NCI-H774 (cell line): Measurements from ENCODE around the gene NGLY1.

Experiments
- DNase-seq: peaks from one replicate; lab custom pipeline; 2025; lab: John Stamatoyannopoulos, UW

Gene NGLY1

GRCh38 chr3:25782938-25783660 is at the start of gene NGLY1:
Gene NGLY1 (minus strand): TSS chr3:25783443. CDS start chr3:25783390, 53 bp downstream.
- DNase-seq, result peak; percentile 76

DNA sequence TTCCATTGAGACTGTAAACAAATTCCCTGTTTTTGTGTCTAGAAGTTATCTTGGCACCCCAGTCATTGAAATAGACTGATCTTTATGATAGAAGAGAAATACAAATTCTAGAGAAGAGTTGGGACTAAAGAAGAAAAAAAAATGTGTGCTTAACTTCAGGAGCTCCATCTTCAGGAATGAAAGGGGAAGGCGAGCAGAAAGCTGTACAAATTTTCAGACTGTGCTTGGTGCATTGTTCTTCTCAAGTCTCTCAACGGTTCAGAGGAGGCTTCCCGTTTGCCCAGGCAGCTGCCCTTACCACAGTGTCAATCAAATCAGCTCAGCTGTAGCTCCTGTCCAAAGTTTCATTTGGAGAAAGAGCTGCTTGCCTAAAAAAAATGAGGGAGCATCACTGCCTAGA is 48.3 kb upstream of the NGLY1 start:
- DNase-seq, result no peak

DNA sequence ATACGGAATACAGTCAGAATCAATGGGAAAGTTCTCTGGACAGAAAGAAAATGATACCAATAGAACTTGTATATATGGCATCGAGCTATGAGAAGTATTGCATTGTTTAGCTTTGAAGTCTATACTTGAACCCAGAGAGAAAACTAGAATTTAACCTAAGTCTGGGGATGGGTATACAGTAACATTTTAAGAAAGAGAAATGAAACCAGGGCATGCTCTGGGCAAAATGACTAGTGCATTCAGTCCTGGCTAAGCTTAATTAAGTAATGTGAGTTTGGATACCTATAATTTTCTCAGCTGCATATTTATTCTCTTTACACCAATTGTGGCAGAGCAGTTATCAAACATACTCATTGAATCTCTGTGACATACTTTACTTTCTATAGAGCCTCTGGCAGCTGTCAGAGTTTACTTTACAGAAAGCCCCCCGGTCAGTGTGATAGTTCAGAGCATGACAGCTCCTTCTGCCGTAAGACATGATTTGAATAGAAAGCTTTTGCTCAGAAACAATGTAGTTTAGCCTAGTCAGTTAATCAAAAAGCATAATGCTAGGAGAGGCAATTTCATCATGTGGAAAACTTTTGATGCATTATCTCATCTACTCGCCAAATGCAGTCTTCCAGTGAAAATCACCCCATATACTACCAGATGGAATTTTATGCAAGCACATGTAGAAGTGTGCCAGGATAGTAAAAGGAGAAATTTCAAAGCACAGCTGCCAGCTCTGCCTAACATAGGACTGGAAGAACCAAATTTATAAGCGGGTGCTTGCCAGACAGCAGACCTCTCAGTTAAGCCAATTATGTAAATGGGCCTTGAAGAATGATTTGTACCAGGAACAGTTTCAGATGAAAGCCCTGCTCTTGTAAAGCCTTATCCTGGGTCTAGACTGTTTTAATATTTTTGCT is 47.4 kb upstream of the NGLY1 start:
- DNase-seq, result no peak

DNA sequence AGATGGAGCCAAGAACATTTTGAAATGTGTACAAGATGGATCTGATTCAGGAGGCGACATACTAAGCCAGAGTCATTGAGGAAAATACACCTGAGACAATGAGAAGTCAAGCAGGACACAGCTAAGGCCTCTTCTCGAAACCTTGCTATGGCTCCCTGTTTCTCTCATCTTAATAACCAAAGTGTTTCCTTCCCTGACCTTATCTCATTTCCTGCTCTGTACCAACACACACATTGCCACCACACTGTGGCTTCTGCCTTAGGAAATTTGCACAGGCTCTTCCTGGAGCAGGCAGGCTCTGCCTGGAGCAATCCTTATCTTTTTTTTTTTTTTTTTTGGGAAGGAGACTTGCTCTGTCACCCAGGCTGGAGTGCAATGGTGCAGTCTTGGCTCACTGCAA is 43.3 kb upstream of the NGLY1 start:
- no peak for DNase-seq

DNA sequence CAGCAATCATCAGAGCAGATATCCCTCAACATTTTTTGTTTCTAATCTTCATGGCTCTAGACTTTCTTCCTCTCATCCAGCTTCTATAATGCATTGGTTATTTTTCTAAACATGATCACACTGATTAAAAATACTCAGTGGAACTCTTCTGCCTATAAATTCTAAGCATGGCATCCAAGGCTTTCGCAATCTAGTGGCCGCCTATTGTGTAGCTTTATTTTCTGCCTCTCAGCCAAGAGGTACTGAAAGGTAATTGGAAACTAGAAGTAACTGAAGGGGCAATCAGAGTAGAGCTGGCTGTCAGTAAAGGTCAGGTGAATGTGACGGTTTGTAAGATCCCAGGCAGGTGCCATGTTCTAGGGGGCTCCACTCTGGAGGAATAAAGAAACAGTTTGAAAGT is 40.1 kb upstream of the NGLY1 start:
- no peak for DNase-seq

- no peak for DNase-seq
Observed at GRCh38 chr3:25821746-25822573, 38.7 kb upstream of the NGLY1 start.

- no peak for DNase-seq
Observed at GRCh38 chr3:25820816-25821486, 37.7 kb upstream of the NGLY1 start.

DNA sequence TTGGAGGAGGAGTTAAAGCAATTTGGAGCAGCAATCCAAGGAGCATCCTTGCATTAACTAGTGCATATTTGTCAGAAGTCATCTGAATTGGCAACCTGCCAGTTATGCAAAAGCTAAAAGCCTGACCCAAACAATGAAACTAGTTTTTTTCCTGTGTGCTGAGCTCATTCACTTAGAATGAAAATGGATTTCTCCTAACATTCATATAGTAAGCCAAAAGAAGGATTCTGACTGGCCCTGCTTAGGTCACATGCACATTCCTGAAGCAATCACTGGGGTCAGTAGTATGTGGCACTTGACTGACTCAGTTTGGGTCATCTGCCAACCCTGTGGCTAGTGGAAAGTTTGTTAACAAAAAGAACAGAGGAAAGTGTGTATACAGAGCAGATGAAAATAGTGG is 37.1 kb upstream of the NGLY1 start:
- DNase-seq, result no peak

DNA sequence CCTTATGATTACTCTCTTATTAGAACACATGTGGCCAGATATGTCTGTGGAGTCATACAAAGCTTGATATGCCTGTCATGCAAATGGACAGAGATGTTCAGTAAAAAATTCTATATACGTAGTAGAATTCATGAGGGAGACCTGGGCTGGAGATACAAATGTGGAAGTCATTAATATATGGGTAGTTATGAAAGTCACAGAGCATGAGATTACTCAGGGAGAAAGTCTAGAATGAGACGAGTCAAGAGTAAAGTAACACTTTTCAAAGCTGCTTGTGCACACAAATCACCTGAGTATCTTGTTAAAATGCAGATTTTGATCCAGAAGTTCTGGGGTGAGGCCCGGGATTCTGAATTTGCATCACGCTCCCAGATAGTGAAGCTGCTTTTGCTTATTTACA is 35.1 kb upstream of the NGLY1 start:
- DNase-seq, result no peak

DNA sequence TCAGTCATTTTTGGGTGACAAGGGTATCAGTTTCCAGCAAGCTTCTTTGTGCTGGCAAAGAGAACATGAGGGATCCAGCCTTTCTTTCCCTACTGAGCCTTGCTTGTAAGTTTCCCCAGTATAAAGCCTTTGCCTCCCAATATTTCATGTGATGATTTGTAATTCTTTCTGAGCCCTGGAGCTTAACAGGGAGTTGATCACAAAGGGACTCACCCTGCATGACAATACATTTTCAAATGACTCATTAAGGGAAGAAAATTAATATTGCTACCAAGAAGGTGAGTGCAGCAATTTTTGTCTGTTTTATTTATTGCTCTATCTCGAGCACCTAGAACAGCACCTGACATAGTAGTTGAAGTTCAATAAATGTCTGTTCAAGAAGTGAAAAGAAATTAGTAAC is 34.4 kb upstream of the NGLY1 start:
- no peak for DNase-seq

GRCh38 chr3:25817107-25817506 is 33.9 kb upstream of the NGLY1 start:
- DNase-seq, result no peak

DNA sequence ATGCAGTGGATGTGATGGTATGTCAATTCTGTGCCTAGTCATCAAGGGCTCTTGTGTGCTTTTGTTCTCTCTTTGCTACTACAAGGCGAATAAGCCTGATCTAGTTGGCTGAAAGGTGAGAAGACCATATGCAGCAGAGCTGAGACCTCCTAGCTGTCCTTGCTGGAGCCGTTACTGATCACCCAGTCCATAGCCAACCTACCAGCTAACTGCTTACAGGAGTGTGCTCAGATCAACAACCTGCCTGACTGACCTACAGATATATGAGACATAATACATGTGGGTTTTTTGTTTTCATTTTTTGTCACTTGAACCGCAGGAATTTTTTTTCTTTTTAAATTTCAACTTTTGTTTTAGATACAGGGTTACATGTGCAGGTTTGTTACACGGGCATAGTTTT is 29.4 kb upstream of the NGLY1 start:
- no peak for DNase-seq

DNA sequence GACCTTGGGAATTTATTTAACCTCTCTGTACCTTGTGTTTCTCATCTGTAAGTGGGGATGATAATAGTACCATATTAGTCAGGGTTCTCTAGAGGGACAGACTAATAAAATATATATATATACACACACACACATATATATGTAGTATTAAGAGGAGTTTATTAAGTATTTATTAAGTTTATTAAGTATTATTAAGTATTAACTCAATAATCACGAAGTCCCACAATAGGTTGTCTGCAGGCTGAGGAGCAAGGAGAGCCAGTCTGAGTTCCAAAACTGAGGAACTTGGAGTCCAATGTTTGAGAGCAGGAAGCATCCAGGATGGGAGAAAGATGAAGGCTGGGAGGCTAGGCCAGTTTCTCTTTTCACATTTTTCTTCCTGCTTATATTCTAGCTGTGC is 21.4 kb upstream of the NGLY1 start:
- no peak for DNase-seq

DNA sequence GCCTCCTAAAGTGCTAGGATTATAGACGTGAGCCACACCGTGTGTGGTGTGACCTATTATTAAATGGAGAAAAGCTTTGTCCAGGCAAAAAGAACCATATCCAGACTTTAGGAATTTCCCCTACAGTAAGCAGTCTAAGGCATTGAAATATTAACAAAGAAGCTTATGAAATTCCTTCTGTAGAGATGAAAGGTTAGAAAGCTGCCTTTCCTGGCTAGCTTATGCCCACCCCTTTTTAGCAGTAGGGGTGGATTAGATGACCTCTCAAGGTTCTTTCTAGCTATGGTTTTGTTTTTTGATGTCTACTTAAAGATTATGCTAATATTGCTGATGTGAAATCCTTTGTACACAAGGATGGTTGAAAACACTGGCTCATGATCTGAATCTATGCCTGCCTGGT is 20.6 kb upstream of the NGLY1 start:
- DNase-seq, result no peak

GRCh38 chr3:25801786-25802185 is 18.5 kb upstream of the NGLY1 start:
- DNase-seq, result no peak

DNA sequence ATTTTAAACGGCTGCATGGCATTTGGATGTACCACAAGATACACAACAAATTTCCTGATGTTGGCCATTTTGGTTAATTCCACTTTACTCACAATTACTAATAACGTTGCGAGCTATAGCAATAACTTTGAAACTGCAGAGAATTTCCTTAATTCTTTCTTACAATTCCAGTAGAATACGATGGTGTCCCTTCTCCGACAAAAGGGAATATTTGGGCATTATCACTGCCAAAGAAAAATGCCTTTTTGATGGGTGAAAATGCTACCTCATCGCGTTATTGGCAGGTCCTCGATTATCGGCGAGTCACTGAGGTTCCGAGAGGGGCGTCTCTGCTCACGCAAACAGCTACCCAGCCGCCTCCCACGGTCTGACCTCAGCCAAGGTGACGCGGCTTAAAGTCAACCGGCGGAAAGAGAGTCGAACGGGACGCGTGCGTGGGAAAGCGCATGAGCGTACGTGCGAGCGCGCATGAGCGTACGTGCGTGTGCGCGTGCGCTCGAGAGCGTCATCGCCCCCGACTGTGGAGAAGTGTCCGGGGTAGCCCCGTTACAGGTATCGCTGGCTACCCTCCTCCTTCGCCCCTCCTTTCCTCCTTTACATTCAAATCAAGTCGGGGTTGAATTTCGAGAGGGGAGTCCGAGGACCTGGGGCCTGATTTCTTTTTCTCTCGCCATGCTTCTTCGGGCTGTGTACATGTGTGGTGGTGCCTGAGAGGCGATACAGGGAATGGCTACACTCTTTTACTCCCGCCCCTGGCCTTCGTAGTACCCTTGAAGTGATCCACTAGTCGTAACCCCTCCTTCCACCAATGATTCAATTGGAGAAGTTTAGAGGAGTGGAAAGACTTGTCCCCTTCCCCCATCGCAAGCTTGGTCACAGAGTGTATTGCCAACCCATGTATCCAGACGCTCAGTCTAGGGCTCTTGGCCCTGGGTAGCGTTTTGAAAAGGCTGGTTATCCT is 6.6 kb upstream of the NGLY1 start, which contains the start of gene OXSM:
OXSM (plus strand) TSS at position 495 of the 961 bp plus-strand sequence. CDS start 931 bp downstream, outside the sequence.
- DNase-seq, result peak; percentile 90

- DNase-seq, result no peak
Observed at GRCh38 chr3:25789209-25789595, 6.0 kb upstream of the NGLY1 start.

DNA sequence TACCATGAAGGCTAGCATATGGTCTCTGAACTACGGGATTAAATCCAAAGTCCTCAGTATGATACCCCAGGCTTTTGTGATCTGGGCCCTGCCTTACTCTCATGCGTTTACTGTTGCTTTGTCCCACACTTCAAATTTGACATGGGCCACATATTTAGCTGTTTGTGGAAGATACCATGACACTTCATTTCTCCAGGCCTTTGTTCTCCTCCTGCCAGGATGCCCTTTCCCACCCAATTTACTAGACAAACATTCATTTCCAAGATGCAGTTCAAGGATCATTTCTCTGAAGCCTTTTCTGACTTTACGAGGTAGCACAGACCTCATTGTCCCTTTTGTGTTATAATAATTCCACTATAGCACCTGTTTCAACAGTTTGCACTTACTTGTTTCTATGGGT is 4.4 kb upstream of the NGLY1 start:
- no peak for DNase-seq

DNA sequence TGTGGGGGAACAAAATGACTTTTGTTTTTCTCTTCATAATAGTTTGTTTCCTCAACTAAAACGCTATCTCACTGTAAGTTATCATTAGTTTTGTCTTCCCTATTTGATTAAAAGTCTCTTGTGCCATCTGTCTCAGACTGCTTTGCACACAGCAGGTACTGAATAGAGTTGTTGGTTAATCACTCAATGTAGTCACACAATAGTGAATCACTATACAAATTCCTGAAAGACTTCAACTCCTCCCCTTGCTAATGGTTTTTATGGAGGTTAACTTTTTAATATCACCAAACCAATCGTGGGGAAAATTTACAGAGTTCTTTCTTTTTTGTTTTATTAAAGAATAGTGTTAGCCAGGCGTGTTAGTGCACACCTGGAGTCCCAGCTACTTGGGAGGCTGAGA is 2.6 kb upstream of the NGLY1 start:
- DNase-seq, result no peak

DNA sequence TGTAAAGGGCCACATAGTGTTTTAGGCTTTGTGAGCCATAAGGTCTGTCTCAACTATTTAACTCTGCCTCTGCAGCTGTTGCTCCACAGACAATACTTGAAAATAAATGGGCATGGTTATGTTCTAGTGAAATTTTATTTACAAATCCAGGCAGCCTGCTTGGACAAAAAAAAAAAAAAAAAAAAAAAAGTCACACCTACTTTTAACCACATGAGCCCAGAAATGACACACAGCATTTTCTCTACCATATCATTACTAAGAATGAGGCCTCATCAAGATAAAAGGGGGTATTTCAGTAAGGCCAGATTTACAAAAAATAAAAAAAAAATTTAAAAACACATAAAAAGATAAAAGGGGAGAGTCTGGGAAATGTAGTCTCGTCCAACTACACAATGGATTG is 1.7 kb upstream of the NGLY1 start:
- no peak for DNase-seq
